GM21367 (cell line): ENCODE results near the gene DUSP8.

ENCODE experiments used
- ATAC-seq: cut with Tn5 transposase; IDR thresholded peaks from one replicate; pipeline ENCODE4 v1.9.1; 2021; ENCODE audit not compliant: unreplicated experiment

Gene DUSP8

DNA sequence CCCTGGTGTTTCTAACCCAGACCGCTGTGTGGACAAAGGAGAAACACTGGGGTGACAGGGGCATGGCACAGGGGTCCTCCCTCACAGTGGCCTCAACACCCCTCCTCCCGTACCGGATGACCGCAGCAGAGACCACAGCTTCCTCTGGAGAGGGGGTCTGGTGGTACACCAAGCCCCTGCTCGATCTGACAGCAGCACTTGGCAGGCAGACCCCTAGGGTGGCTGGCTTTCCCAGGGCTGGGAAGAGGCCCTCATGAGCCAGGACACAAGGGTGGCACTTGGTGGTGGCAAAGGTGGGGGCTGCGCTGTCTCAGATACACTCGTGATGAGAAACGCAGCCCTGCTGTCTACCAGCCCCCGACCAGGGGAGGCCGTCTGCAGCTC is 38.7 kb downstream of the DUSP8 start:
- ATAC-seq = no peak

GRCh38 chr11:1532606-1533341 is 39.3 kb downstream of the DUSP8 start:
- no peak for ATAC-seq

DNA sequence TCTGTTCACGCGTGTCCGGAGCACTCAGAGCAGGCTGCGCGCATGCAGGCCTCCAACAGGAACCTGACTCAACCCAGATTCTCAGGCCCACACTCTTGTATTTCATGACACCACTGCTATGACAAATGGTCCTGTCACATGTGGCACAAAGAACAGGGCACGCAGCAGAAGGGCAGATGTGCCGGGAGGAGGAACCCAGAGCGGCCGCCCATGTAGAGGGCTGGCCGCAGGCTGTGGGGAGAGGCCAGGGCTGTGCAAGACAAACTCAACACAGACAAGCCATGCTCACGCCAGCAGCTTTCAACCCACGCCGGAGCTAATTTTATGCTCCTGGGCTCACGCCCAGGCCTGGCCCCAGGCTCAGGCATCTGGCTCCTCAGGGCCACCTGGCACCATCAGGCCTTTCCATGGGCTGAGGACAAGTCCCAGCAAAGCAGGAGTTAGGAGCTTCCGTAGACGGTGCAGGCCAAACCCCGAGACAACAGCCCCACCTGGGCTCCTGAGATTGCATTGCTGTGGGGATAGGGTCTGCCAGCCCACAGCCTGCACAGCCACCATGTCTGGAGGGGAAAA is 40.0 kb downstream of the DUSP8 start:
- no peak for ATAC-seq

DNA sequence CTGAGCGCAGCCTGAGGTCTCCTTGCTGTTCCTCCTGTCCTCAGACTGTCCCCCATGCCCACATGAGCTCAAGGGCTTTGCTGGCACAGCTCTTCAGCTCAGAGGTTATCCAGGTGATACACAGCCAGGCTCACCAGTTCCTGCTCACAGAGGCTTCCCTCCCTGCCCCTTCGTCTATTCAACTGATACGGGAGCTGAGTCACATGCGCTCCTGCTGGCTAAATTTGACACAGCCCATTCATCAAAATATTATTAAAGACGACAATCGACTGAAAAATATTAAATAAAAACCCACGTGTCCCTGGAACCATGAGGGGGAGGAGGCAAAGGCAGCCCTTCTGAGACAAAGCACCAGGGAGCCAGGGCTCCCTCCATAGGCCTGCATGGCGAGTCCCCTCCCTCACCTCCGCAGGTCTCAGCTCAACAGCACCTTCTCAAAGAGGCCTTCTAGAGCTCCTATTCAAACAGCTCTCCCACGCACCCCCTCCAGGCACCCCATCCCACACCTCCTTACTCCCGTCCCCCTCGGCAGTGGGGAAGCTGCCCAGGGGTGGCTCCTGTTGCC is 40.5 kb downstream of the DUSP8 start:
- ATAC-seq = no peak

GRCh38 chr11:1530686-1531448 is 41.2 kb downstream of the DUSP8 start:
- ATAC-seq = no peak

DNA sequence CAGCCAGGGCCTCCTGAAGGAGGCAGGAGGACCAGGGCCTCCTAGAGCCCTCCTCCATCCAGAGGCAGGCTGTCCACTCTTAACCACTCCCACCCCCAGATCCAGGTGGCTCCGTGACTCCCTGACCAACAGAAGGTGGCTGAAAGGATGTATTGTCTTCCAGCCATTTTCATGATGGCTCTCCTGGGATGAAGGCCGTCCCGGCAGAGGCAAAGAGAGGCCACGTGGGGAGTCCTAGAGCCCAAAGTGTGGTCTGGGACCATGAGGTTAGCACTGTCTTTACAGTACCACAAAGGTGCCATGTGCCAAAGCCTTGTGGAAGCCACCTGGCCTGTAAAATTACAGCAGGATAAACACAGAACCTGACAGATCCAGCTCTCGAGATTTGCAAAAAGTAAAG is 42.3 kb downstream of the DUSP8 start:
- no peak for ATAC-seq

GRCh38 chr11:1529286-1529685 is 42.8 kb downstream of the DUSP8 start:
- ATAC-seq = no peak

GRCh38 chr11:1528710-1529109 is 43.4 kb downstream of the DUSP8 start:
- ATAC-seq = no peak

DNA sequence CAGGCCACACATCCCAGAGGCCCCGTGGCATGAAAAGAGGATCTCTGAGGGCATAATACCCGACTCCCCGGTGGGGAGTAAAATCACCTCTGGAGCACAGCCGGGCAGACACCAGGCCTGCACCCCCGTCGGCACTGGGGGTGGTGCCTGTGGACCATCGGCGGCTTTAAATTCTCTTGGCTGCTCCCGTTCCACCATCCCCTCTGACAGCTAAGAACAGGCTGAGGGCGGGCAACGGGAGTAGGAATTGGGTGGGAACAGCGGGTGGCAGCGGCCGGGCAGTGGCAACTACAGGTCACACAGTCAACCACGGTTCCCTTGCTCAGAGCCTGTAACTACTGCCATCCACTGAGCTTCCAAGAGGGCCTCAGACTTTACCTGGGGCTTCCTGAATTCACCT is 45.3 kb downstream of the DUSP8 start:
- no peak for ATAC-seq

GRCh38 chr11:1523779-1524178 is 48.3 kb downstream of the DUSP8 start:
- ATAC-seq = no peak

DNA sequence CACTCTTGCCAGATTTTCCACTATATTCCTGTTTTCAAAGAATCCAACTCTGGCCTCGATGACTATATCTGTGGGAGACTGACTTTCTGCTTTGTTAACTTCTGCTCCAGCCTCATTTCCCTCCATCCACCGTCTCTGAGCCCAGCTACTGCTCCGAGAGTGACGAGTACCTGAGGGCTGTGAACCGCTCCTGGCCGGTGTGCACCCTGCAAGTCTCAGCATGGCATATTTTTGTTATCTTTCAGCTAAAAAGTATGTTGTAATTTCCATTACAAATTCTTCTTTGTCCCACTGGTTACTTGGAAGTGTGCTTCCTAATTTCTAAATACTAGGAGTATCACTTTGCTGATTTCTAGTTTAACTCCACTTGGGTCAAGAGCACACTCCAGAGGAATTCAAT is 49.0 kb downstream of the DUSP8 start:
- no peak for ATAC-seq

- peak; percentile 1 for ATAC-seq
These were observed 50.0 kb downstream of the DUSP8 start for GRCh38 chr11:1522081-1522424.

GRCh38 chr11:1521382-1522080 is 50.5 kb downstream of the DUSP8 start:
- ATAC-seq = peak; percentile 66

- ATAC-seq = no peak
These were observed 51.3 kb downstream of the DUSP8 start for GRCh38 chr11:1520663-1521267.

GRCh38 chr11:1520209-1520662 is 51.8 kb downstream of the DUSP8 start:
- ATAC-seq = no peak

DNA sequence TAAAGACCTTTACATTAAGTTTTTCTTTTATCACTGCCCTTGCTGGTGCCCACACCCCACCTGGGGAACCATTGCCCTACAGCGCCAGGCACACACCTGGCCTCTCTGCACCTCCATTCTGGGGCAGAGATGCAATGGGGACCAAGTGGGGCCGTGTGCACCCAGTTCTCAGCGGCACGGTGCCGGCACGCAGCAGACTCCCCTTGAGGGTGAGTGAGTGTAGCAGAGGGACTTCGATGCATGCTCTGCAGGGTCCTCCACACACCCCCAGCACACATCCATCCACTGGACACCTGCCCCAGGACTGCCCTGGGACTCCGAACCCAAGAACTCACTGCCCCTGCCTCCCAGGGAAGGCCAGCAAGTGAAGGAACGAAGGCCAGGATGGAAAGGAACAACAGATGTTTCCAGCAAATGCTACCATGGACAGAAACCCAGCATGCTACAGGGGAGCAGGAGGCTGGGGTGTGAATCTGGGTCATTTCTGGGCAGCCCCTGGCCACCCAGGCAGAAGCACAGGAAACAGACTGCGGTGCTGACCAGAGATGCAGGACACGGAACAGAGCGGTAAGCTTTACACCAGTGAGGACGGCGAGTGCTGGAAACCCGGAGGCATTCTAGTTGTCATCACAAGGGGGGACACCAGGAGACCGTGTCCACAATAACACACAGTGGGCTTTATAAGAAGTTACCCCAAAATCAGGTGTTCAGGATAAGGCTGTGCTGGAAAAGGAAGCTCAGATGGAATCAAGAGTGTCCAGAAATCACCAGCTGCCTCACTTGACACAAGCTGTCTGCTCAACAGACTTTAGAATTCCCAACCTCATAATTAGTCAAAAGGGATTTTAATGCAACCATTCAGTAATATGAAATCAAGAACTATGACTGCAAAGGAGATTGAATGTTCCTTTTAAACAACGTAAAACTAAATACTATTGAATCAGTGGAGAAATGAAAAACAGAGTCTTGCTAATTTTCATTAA is 52.8 kb downstream of the DUSP8 start:
- no peak for ATAC-seq

DNA sequence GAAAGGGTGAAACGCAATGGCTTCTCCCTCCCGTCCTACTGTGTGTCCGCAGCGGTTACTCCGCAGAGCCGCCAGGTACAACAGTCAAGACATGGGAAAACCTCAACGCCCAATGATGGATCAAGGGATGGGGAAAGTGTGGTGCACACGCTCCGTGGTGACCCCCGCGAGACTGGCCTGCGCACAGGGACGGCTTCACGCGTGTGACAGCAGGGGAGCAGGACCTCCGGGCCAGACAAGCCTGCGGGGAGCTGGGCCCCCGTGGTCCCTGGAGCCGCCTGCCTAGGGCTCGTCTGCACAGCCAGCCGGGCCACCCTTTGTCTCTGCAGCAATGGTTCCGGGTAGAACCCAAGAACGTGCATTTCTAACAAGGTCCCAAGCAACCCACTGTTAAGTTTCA is 53.8 kb downstream of the DUSP8 start:
- no peak for ATAC-seq

GRCh38 chr11:1517117-1518005 is 54.7 kb downstream of the DUSP8 start:
- no peak for ATAC-seq
